ENCODE data around the gene HIVEP3. TPM values are rescaled to one million over a fixed set of nuclear protein-coding genes. Genes with fewer than 3 reads are reported as not detected.

HIVEP3 gene
- total RNA-seq, 1 donor from 2014 or later = 5.8 TPM

DNA sequence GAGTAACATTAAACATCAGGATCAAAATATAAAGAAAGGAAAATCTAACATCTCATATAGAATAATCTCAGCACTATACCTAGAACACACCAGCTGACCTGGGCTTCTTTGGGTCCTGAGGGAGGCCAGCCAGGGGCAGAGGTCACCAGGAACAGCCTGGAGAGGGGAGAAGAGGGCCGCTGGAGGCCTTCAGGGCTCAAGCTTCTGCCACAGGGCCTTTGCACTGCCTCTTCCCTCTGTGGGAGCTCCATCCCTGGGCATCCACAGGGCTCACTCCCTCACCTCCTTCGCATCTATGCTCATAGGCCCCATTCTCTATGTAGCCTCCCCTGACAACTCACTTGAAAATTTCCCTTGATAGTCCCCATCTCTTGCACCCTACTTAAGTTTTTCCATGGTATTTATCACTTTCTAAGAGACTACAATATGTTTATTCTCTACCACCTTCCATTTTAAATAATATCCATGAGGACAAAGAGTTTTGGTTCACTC is 73.9 kb downstream of the HIVEP3 start:
- no peak for DNase-seq (ENCODE audit: low read depth)
- H3K27me3 ChIP-seq (ENCODE audit: control insufficient read depth, insufficient read depth, low read length) = no peaks in the 10 kb centered on the region
- TF ChIP-seq, protein P1, sequence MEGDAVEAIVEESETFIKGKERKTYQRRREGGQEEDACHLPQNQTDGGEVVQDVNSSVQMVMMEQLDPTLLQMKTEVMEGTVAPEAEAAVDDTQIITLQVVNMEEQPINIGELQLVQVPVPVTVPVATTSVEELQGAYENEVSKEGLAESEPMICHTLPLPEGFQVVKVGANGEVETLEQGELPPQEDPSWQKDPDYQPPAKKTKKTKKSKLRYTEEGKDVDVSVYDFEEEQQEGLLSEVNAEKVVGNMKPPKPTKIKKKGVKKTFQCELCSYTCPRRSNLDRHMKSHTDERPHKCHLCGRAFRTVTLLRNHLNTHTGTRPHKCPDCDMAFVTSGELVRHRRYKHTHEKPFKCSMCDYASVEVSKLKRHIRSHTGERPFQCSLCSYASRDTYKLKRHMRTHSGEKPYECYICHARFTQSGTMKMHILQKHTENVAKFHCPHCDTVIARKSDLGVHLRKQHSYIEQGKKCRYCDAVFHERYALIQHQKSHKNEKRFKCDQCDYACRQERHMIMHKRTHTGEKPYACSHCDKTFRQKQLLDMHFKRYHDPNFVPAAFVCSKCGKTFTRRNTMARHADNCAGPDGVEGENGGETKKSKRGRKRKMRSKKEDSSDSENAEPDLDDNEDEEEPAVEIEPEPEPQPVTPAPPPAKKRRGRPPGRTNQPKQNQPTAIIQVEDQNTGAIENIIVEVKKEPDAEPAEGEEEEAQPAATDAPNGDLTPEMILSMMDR (IDR thresholded peaks at IDR 0.05; ENCODE audit: insufficient read depth, low read length, poor library complexity, severe bottlenecking) = no peak
- H3K36me3 ChIP-seq (ENCODE audit: control insufficient read depth, insufficient read depth, low read length) = no peaks in the 10 kb centered on the region
- H3K4me3 ChIP-seq (ENCODE audit: low read depth, low read length) = no peak overlapping the region

DNA sequence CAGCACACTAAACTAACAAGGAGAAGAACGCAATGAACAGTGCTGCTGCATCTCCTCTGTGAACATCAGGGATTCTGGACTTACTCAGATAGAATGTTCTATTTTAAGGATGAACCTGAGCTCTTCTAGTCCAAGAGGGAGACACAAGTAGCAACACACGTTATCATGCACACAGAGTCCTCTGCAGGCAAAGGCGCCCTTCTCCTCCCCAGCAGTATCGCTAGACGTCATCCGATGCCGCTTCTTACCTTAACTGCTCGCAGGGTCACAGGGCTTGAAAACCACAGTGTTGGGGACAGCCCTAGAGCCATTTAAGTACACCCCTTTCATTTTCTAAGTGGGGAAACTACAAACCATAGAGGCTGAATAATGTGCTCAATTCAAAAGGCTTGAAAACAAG is 74.5 kb downstream of the HIVEP3 start:
- TF ChIP-seq, protein P1 (IDR thresholded peaks at IDR 0.05; ENCODE audit: insufficient read depth, low read length, poor library complexity, severe bottlenecking) = no peak
- no peak for DNase-seq (ENCODE audit: low read depth)
- no peaks in the 10 kb centered on the region for H3K36me3 ChIP-seq (ENCODE audit: control insufficient read depth, insufficient read depth, low read length)
- no peak overlapping the region for H3K4me3 ChIP-seq (ENCODE audit: low read depth, low read length)
- H3K27me3 ChIP-seq (ENCODE audit: control insufficient read depth, insufficient read depth, low read length) = no peaks in the 10 kb centered on the region

DNA sequence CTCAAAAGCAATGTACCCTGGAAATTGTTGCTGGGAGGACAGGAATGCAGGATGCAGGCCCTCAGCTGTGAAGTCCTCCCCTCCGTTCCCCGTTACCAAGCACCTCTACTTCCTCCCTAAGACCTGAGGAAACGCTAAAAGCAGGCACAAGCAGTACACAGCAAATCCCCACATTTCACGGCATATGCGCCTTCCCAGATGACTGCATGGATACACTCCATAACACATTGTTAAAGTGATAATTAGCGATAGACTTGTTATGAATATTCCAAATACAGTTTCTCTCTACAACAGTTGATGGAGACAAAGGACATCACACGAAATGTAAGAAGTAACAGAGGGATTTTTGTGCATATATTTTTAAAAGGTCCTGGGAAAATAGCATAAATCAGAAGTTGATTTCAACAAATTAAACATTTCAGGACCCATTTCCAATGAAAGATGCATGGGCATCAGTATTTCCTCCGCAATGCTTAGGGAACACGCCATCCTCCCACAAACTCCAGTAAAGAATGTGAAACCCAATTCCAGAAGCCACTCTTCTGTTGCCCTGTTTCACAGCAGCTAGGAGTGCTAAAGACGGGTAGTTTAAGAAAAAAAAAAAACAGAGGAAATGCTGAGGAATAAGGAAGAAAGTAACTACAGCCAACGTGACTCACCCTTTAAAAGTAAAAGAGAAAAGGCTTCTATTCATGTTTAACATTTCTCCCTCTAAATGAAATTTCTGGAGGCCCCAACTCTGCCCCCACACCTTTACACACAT is 75.5 kb downstream of the HIVEP3 start:
- peak; percentile 71 for DNase-seq (ENCODE audit: low read depth)
- H3K27me3 ChIP-seq (ENCODE audit: control insufficient read depth, insufficient read depth, low read length) = no peaks in the 10 kb centered on the region
- H3K4me3 ChIP-seq (ENCODE audit: low read depth, low read length) = no peak overlapping the region
- H3K36me3 ChIP-seq (ENCODE audit: control insufficient read depth, insufficient read depth, low read length) = no peaks in the 10 kb centered on the region
- TF ChIP-seq, protein P1 (IDR thresholded peaks at IDR 0.05; ENCODE audit: insufficient read depth, low read length, poor library complexity, severe bottlenecking) = no peak

DNA sequence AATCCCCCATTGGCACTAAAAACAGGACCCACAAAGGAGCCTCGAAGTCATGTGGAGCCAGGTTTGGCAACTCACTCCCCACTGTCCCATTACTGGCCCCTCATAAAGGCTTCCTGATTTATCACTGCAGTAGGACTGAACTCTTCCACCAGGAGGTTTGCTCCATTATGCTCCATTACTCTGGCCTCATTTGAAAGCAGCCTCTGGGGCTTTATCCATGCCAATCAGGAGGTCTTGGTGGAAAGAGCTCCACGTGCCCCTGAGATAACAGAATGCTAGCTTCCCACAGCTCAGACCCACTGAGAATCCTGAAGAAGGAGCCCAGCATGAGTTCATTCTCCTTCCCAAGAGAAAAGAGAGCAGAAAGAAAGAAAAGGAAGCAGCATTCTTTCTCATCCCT is 76.4 kb downstream of the HIVEP3 start:
- no peaks in the 10 kb centered on the region for H3K36me3 ChIP-seq (ENCODE audit: control insufficient read depth, insufficient read depth, low read length)
- DNase-seq (ENCODE audit: low read depth) = no peak

DNA sequence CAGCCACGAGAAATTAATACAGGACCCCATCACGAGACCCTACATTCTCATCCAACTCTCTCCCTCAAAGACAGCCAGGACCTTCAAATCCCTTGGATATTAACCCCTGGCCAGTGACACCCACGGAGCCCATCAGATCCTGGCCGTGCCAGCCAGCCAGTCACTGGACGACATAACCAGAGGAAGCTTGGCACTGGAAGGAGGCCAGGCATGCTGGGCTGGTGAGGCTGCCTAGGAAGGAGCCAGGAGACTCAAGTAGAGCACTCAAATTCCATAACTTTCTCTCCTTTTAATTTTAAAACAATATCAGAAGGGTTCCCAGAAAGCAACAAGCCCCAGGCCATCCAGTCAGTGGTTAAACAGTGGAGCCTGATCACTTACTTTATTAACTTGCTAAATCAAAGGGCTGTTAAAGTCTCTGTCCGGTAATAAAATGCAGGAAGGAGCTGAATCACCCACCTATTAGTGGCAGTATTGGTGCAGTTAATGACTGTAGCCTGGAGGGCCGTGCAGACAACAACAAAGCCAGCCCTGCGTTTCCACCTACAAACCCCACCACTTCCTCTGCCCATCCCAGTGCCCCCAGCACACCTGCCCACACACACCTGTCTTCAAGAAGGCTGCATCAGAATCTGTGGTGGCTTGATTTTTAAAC is 78.0 kb downstream of the HIVEP3 start:
- no peak overlapping the region for H3K4me3 ChIP-seq (ENCODE audit: low read depth, low read length)
- no peaks in the 10 kb centered on the region for H3K36me3 ChIP-seq (ENCODE audit: control insufficient read depth, insufficient read depth, low read length)
- TF ChIP-seq, protein P1 (IDR thresholded peaks at IDR 0.05; ENCODE audit: insufficient read depth, low read length, poor library complexity, severe bottlenecking) = peak; percentile 8
- DNase-seq (ENCODE audit: low read depth) = no peak
- no peaks in the 10 kb centered on the region for H3K27me3 ChIP-seq (ENCODE audit: control insufficient read depth, insufficient read depth, low read length)

More for the DNA sequence above, 76.4 kb downstream of the HIVEP3 start:
- no peaks in the 10 kb centered on the region for H3K27me3 ChIP-seq (ENCODE audit: control insufficient read depth, insufficient read depth, low read length)
- TF ChIP-seq, protein P1 (IDR thresholded peaks at IDR 0.05; ENCODE audit: insufficient read depth, low read length, poor library complexity, severe bottlenecking) = no peak
- no peak overlapping the region for H3K4me3 ChIP-seq (ENCODE audit: low read depth, low read length)
